GM12864 (cell line): ENCODE data around the gene AMER2.

ENCODE experiments used
- DNase-seq: peaks from one replicate; pipeline ENCODE4 v3.0.0-alpha.2; 2011; ENCODE audit warnings: low read depth
- H3K4me3 ChIP-seq: 2 replicates; pipeline ENCODE4 v1.5.1; 2011; ENCODE audit warnings: mild to moderate bottlenecking, low read depth, low read length, control low read depth
- TF ChIP-seq, protein P1 (sequence below): IDR thresholded peaks from 2 replicates; pipeline ENCODE4 v1.5.1; 2011; ENCODE audit warnings: low read depth, mild to moderate bottlenecking, moderate library complexity, low read length, control low read depth, inconsistent platforms; ENCODE audit errors: missing control alignments

Gene AMER2

DNA sequence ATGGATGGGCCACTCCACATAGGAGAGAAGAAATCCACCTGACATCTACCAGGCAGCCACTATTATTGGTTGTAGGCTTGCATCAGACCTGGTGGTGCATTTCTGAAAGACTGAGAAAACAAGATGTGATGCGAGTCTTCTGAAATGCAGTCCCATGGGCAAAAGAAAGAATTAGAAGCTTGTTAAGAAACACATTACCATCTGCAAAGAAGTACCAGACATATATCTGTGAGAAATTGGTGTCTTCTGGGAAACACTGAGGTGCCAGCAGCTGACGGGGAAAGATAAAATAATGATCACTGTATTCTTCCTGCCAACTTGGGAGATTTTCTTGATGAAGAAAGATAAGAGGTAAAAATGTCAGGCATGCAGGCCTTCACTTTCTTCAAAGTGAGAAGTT, 14.4 kb downstream of the AMER2 start:
- DNase-seq, result no peak
- TF ChIP-seq, protein P1, sequence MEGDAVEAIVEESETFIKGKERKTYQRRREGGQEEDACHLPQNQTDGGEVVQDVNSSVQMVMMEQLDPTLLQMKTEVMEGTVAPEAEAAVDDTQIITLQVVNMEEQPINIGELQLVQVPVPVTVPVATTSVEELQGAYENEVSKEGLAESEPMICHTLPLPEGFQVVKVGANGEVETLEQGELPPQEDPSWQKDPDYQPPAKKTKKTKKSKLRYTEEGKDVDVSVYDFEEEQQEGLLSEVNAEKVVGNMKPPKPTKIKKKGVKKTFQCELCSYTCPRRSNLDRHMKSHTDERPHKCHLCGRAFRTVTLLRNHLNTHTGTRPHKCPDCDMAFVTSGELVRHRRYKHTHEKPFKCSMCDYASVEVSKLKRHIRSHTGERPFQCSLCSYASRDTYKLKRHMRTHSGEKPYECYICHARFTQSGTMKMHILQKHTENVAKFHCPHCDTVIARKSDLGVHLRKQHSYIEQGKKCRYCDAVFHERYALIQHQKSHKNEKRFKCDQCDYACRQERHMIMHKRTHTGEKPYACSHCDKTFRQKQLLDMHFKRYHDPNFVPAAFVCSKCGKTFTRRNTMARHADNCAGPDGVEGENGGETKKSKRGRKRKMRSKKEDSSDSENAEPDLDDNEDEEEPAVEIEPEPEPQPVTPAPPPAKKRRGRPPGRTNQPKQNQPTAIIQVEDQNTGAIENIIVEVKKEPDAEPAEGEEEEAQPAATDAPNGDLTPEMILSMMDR, result no peak
- no peak overlapping the region for H3K4me3 ChIP-seq

DNA sequence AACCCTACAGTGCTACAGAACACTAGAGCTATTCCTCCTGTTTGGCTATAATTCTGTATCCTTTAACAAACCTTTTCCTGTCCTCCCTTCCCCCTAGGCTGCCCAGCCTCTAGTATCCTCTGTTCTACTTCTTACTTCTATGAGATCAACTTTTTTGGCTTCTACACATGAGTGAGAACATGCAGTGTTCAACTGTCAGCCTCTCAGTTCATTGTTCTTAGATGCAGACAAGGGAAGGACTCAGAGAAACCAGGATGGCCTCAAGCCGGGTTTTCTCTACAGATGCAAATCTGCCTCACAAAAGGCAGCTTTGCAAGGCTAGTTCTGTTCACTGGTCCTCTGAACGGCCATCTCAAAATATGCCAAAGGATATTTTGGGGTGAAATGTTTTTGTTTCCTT, 18.4 kb downstream of the AMER2 start:
- no peak overlapping the region for H3K4me3 ChIP-seq
- DNase-seq, result no peak
- TF ChIP-seq, protein P1, result no peak

DNA sequence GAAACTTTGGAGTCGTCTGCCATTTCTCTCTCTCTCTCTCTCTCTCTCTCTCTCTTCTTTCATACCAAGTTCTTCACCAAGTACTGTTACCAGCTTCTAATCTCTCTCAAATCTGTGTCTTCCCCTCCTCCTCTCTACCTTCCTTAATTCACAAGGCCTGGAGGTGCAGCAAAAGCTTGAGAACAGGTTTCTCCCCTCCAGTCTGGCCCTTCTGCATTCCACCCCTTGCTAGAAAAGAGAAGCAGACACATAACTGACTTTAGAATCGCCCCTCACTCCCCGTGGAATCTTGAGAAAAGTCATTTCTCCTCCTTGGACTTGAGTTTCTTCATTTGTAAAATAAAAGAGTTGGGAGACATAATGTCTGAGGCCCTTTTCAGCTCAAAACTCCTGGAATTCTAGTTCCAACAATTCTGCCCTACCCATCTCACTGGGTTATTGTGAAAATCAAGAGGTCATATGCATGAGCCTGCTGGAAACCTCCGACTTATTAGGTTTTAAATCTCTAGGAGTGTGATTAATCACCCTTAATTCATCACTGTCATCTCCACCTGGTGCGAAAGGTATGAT, 20.4 kb downstream of the AMER2 start:
- H3K4me3 ChIP-seq, result no peak overlapping the region
- TF ChIP-seq, protein P1, result no peak
- DNase-seq, result no peak

DNA sequence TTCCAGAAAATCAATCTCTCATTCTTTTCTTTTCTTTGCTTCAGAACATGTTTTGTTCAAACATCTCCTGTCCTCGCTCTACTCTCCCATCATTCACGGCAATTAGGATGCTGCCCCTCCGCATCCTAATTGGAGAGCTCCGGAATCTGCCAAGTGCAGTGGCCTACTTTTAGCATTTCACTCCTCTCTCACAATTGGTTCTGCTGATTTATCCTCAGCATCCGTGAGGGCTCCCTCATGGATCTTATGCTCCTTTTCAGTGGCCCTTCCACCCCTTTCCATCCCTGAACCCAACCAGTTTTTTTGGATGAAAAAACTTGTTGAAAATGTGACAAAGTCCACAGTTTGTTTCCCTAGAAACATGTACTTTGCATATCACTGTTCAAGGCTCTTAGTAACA, 22.4 kb downstream of the AMER2 start:
- TF ChIP-seq, protein P1, result no peak
- no peak overlapping the region for H3K4me3 ChIP-seq
- DNase-seq, result no peak

DNA sequence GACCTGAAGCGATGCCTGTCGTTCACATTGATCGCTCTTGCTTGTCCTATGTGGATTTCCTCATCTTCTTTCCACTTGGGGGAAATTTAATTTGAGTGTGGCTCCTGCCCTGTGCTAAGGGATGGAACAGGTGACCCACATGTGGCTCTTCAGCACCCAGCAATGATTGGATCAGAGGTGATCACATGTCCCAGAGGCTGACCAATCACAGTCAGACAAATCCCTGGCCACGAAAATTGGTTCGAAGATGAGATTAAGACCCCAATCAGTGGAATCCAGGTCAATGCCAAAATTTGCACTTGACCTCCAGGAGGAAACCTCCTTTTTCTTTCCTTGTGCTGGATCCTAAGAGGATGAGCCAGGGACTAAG, 23.7 kb downstream of the AMER2 start:
- DNase-seq, result no peak
- TF ChIP-seq, protein P1, result no peak
- H3K4me3 ChIP-seq, result no peak overlapping the region

DNA sequence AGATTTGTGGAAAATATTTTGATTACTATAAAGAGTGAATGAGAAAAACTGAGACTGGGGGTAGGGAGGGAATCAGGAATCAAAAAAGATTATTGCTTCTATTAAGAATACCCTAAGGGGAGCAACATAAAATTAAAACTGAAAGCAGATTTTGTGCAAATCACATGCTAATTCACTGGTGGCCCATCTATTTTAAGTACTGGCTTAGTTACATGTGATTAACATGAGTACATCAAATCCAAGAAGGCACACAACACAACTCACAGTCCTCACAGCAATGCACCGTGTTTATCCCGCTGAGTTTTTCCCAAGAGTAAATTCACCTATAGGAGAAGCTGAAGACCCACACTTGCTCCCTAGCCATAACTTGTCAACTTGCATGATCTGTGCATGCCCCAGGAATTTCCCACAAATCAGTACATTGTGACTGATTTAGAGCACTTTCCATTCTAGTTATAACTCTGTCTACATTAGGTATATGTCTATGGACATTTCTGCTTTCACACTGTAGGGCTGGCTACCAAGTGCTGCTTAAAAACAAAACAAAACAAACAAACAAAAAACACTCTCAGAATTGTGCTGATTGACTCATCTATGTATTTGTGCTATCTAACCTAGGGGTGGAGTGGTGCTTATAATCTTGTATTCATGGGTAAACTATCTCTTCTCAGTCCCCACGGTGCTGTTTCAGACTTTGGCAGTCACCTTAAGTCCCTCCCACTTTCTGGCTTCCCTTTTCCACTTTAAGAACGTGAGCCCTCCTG, 24.3 kb downstream of the AMER2 start:
- TF ChIP-seq, protein P1, result no peak
- peak; percentile 38 for DNase-seq
- no peak overlapping the region for H3K4me3 ChIP-seq

DNA sequence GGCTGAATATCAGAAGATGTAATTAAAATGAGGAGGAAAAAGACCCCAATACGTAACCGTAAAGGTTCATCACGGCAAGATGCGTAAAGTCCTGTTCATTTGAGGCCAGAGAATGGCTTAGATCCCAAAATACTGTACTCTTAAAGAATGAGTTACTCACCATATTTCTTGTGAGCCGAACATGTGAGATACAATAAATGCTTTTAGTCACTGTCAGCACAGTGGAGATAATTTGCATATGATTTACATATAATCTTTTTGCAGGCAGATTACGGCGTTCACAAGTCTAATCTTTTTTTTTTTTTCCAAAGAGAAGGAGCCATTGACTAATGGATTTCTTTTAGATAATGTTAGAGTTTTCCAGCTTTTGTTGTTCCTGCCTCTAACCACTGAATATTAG, 28.4 kb downstream of the AMER2 start:
- no peak for DNase-seq
- TF ChIP-seq, protein P1, result no peak
- H3K4me3 ChIP-seq, result no peak overlapping the region
